GM19193 (cell line): ENCODE data around the gene PABPC1L.

Experiments used
- POLR2A ChIP-seq: IDR thresholded peaks from 4 replicates; pipeline ENCODE4 v1.6.1; 2011; ENCODE audit not compliant: insufficient read depth, insufficient read length; ENCODE audit errors: extremely low read depth

PABPC1L gene

GRCh38 chr20:44969300-44969894, 59.5 kb downstream of the PABPC1L start:
- TF ChIP-seq POLR2A, result no peak

DNA sequence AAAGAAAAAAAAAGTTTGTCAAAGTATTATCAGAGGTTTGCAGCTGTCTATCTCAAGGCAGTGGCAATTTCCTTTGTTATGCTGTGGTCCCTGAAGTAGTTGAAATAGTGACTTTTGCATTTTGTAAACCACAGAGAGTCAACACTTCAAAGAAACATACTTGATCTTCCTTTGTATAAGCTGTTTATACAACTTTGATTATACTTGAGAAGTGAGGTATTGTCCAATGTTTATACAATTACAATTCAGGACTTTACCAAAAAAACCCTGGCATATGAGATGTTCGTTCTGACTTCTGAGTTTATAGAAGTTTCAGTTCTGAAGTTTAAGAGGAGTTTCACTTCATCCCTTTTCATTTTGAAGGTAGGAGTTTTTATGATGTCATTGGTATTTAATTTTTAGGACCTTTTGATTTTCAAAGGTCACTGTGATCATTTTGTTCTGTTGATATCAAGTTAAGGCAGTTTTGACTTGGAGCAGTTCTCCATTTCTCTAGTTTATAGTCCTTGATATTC, 60.4 kb downstream of the PABPC1L start:
- no peak for TF ChIP-seq POLR2A

DNA sequence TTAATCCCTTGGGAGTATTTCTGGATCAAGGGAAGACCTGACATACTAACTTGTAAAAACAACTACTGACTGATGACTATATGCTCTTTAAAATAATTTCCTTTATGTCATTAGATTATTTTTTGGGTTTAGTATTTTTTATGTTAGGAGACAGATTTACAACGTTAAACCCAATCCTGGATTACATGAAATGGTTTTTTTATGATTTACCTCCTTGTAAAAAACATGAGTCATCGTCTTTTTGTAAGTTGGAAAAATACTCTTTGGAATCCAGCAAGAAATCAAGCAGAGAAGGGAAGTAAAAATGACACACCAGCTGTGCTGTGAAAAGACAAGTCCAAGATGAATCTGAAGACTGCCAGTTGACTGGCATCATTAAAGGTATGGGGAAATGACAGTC, 63.2 kb downstream of the PABPC1L start:
- TF ChIP-seq POLR2A, result no peak

GRCh38 chr20:44976698-44977097, 66.8 kb downstream of the PABPC1L start:
- TF ChIP-seq POLR2A, result no peak

GRCh38 chr20:44979090-44979621, 69.3 kb downstream of the PABPC1L start:
- no peak for TF ChIP-seq POLR2A

DNA sequence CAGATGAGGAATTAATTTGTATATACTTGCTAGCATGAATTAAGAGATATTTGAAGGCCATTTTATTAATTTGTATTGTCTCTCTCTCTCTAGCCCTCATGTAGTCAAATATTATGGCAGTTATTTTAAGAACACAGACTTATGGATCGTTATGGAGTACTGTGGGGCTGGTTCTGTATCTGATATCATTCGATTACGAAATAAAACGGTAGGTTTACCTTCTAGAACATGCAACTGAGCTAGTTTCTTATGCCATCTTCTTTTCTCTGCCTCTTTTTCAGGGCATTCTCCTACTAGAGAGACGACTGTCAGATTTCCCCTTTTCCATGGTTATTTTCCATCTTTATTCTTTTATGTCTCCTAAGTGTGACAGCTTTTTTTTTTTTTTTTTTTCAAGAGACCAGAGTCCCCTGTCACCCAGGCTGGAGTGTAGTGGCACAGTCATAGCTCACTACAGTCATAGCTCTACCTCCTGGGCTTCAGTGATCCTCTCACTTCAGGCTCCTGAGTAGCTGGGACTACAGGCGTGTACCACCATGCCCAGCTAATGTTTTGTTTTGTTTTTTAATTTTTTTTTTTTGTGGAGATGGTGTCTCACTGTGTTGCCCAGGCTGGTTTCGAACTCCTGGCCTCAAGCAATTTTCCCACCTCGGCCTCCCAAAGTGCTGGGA, 72.0 kb downstream of the PABPC1L start:
- no peak for TF ChIP-seq POLR2A

- no peak for TF ChIP-seq POLR2A
These were observed 73.3 kb downstream of the PABPC1L start for GRCh38 chr20:44983093-44983674.

- no peak for TF ChIP-seq POLR2A
These were observed 78.8 kb downstream of the PABPC1L start for GRCh38 chr20:44988631-44989171.
